ENCODE measurements around the gene TMEM97. TPM values are rescaled to one million over a fixed set of nuclear protein-coding genes. Genes with fewer than 3 reads are reported as not detected.

Gene TMEM97
- total and polyA plus RNA-seq, 9 of the 15 experiments (the other 6 are each of a cell fraction or from before 2014, with no cell fraction given) = 34.6 to 121 (median 76.0) TPM

DNA sequence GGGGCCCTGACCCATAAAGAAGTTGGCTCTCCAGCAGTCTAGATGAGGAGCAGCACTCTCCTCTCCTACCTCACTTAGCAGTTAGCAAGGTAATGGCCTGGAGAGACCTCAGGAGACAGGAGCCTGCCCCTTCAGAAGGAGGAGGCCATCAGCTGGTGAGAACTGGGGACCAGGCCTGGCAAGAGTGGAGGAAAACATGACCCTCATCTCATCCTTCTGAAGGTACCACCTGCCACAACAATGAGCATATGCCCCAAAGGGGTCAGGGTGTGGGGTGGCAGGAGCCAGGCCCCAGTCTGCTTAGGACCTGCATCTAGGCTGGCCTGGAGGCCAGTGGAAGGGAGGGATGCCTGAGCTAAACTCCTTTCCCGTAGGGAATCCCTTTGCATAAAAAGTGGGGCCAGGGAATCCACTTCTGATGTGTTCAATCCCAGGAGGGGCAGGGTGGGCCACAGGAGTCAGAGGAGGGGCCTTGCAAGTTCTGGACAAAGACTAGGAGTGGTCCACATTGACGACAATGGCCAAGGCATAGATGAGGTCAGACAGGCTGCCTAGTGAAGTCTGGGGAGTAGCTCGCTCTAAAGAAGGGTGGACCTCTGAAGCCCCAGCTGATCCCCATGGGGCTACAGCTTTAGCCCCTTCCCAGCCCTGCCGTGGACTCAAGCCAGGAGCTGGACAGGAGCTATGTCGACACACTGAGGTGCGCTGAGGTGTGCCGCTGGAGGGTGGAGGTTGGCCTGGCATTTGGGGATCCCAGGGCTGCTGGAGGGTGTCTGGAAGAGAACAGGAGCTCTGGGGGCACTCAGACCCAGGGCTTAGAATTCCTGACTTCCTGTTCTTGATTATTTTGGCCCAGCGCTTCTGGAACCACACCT, 45.0 kb downstream of the TMEM97 start:
- in situ Hi-C loops (cut with MboI) (no loop called here), intact Hi-C loops (cut with micrococcal nuclease) (no loop called here)
- H3K36me3 ChIP-seq (ENCODE audit: control insufficient read depth, insufficient read depth, low read length) = peaks cover 47% of the 10 kb centered on the region
- TF ChIP-seq THRAP3 (IDR thresholded peaks at IDR 0.05; ENCODE audit: borderline replicate concordance) (no peak), SRSF9 (IDR thresholded peaks at IDR 0.05; ENCODE audit: borderline replicate concordance, low read depth, low read length) (no peak), HMG20A (CRISPR knock-in tag; conservative IDR thresholded peaks at IDR 0.05) (no peak), ZBTB7A (IDR thresholded peaks at IDR 0.05; ENCODE audit: borderline replicate concordance, control insufficient read depth, low read depth, low read length) (no peak), ZBTB2 (IDR thresholded peaks at IDR 0.05) (no peak), FOXK2 (conservative IDR thresholded peaks at IDR 0.05 in 1 of 2, IDR thresholded peaks at IDR 0.05 in 1 of 2; ENCODE audit: low read depth in 2 of 2) (no peak), ZNF589 (CRISPR knock-in tag; IDR thresholded peaks at IDR 0.05; ENCODE audit: low read depth) (no peak), ZNF280A (IDR thresholded peaks at IDR 0.05; ENCODE audit: low read depth, partially characterized antibody) (no peak), ZNF41 (CRISPR knock-in tag; conservative IDR thresholded peaks at IDR 0.05) (no peak), TRIM28 (IDR thresholded peaks at IDR 0.05) (no peak)
- FAIRE-seq = no peak
- BruUV-seq (replicated peaks) = no TSS peak
- H3K4me1 ChIP-seq (replicated peaks in 1 of 2; ENCODE audit: control insufficient read depth in 2 of 2, insufficient read depth in 2 of 2, low read length in 2 of 2) = peaks cover 0 to 14% of the 10 kb centered on the region in 2 experiments; a peak in 1 of 5 replicates
- no peaks in the 10 kb centered on the region for H3K9me3 ChIP-seq (replicated peaks; ENCODE audit: control insufficient read depth, insufficient read depth, low read depth, low read length)
- CTCF ChIA-PET (ENCODE audit: low intra/inter-chr PET ratio) = no interaction called here
- H3K27me3 ChIP-seq (ENCODE audit: control insufficient read depth in 2 of 2, insufficient read depth in 2 of 2, low read length in 2 of 2) = no peaks in the 10 kb centered on the region
- H3K79me2 ChIP-seq (ENCODE audit: control insufficient read depth, insufficient read depth, low read length) = no peaks in the 10 kb centered on the region
- peak overlapping the region in 1 of 2 experiments; percentile 35; a peak in 1 of 4 replicates for H3K9ac ChIP-seq (ENCODE audit: insufficient read depth in 1 of 2, low read depth in 2 of 2, low read length in 2 of 2)
- no peaks in the 10 kb centered on the region for H3K9me1 ChIP-seq (ENCODE audit: control insufficient read depth, insufficient read depth, low read length)
- WGBS (ENCODE audit: insufficient coverage, low coverage, missing lambda C conversion rate) = 80% methylated on average over 8 of the region's 8 CpGs
- ATAC-seq = no peak
- no peak overlapping the region for H2AFZ ChIP-seq (ENCODE audit: low read depth, low read length)
- H4K20me1 ChIP-seq (replicated peaks; ENCODE audit: control insufficient read depth, insufficient read depth, low read length) = no peaks in the 10 kb centered on the region
- H3K4me3 ChIP-seq = no peak overlapping the region
- DNase-seq (ENCODE audit: extremely low read depth in 1 of 4, low spot score in 3 of 4) = no peak
- H3K4me2 ChIP-seq (ENCODE audit: insufficient read depth, low read length) = no peak overlapping the region
- H3K27ac ChIP-seq (ENCODE audit: extremely low read depth, low read depth, low read length) = no peak overlapping the region
- POLR2A ChIA-PET = interaction anchor here (0.7 to 0.9 kb wide), 2 partner anchors 17 to 72 kb away, joined by 3 read pairs; no protein-coding TSS in a partner anchor

Measured in K562 (cell line).